GM19035 (cell line): ENCODE measurements around the gene OSTN.

Source experiments
- ATAC-seq: cut with Tn5 transposase; IDR thresholded peaks from one replicate; pipeline ENCODE4 v1.9.1; 2021; ENCODE audit not compliant: unreplicated experiment

The OSTN gene

DNA sequence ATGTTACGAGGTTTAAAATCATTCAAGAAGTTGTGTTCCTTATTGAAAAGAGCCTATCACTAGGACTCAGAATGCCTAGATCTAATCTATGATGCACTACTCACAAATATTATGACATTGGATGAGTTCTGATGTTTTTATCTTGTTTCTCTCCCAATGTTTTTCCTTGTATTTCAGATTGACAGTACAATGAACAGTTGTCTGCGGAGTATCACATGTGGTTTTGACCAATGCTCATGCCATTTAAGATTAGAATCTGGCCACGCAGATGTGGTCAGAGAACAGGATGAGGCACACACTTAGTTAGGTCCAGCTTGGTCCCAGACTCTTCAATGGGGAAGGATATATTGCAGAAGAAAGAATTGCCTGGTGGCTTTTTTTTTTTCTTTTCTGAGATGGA lies 104.6 kb downstream of the OSTN start:
- ATAC-seq, result no peak

DNA sequence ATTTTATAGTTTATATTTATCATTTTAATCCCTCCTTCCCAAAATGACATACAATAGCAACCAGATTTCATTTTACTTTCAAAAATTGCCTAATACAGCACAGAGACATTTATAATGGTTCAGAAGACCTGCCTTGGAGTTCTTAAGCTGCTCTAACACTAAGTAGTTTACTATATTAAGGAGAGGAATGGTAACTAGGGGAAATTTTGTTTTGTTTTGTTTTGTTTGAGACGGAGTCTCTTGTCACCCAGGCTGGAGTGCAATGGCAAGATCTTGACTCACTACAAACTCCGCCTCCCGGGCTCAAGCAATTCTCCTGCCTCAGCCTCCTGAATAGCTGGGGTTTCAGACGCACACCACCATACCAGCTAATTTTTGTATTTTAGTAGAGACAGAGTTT lies 107.4 kb downstream of the OSTN start:
- ATAC-seq, result no peak

DNA sequence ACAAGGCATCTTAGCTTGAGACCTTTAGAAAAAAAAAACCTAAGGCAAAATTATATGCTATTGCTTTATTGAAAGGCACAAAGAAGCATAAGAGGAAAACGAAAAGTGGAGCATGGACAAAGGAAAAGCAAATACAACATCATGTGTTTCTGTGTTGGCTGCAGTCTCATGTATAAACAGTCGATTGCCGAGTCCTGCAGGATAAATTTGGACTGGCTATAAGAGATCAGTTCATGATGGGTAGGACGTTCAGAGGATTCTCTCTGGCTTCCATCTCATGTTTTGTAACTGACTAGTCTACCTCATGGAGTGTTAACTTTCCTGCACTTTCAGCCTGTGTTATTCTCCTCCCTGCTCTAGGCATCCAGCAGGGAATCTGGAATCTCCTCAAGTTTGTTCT lies 108.3 kb downstream of the OSTN start:
- no peak for ATAC-seq

- ATAC-seq, result no peak
These were observed 114.3 kb downstream of the OSTN start for GRCh38 chr3:191313296-191313695.

GRCh38 chr3:191314109-191314728 lies 115.2 kb downstream of the OSTN start:
- no peak for ATAC-seq
